NCI-H1694 treated with DMSO at 0.1 percent for 48 hours (cell line): ENCODE results near the gene CDRT4.
A peak's percentile ranks its signal among the peaks of the same experiment; 100 is the strongest.
"Not testable (repeated sequence)": the region's sequence is repeated elsewhere in the genome, so short reads cannot be mapped to it uniquely, and the experiment has no call there.

Experiments used
- DNase-seq: peaks from one replicate; lab custom pipeline; 2025; lab: John Stamatoyannopoulos, UW

CDRT4 gene

DNA sequence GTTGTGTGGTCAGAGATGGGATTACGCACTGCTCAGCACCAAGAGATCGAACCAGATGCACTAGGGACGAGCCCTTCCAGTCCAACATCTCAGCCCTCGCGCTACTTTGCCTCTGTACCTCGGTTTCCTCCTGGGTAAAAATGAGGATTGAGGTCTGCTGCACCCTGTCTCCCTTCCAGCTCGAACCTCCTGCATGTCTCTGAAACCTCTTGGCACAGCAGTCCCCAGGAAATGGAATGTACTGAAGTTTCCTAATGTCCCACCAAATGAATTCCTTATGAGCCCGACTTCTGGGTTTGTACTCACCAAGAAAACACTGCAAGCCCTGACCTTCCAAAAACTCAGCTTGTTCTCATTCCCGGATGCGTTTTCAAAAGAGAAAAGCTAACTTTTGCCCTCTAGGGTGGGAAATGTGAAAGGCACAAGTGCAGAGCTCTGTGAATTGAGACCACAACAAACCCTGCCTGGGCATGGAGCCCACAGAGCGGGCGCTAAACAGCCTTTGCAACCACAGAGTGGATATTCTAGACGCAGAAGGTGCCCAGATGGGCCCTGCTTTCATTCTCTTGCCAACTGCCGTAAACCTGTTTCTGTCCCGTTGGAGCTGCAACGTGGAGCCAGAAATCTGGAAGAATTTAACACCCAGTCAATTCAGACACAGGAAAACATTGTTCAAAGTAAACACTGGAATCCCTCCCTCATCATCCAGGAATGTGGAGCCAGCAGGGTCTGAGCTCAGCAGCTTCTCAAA is 10.3 kb downstream of the CDRT4 start:
- DNase-seq, result peak; percentile 30

DNA sequence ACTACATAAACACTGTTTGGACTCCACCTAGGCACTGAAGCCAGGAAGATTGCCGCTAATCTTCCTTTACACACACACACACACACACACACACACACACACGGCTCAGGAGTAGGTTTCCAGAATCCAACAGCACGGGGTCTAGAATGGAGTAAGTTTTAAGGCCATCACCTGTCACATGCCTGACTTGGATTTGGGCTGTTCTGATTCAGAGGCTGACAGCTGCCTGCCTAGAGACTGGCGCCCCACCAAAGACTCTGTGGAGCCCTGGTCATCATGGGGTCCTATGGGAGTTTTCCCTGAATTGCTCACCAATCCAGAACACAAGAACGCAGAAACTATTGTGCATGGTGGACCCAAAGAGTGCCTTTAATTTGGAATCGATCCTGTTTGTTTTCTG is 10.9 kb downstream of the CDRT4 start:
- DNase-seq, result no peak

DNA sequence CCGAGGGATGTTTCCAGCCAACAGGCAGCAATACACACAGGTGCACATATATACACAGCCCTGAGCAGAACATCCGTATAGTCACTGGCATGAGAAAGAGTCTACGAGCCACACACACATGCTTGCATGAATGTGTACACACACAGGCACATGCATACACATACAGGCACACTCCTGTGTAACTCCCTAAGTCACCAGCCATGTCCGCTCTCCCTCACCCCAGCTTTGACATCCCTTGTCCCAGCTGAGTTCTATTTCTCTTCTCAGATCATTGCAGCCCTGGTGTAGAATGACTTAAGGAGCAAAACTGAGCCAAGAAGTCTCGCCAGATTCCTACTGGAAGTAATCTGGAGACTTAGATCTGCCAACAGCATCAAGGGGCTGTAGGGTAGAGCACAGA is 13.1 kb downstream of the CDRT4 start:
- DNase-seq, result no peak

DNA sequence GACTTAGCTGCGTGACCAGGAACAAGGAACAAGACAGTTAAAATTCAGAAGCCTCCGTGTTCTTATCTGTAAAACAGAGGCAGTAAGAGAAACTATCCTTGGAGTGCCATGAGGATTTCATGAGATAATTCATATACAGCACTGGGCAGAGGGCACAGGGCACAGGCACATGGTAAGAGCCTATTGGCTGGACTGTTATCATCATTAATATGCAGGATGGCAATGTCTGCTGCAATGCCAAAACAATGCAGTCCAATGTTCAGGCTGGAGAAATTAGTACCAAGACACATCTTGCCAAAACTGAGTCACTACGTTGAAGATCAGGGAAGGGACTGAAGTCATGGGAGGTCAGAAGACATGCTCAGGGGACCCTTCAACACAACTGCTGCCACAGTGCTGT is 13.6 kb downstream of the CDRT4 start:
- DNase-seq, result no peak

DNA sequence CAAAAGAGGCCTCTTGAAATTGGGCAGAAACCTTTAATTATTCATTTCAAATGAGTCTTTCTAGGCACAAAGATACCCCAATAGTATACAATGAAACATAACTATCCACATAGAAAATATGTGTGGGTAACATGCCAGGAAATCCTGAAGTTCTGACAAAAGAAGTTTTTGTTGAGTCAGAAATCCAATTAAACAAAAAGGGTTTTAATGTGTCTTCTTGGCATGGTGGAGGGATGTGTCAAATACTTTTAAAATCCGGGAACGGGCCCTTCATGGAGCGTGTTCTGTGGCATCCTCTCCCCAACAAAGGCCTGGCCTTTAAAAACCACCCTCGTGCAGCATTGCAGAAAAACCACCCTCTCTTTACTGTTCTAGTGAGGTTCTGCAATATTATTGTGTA is 14.2 kb downstream of the CDRT4 start:
- no peak for DNase-seq

DNA sequence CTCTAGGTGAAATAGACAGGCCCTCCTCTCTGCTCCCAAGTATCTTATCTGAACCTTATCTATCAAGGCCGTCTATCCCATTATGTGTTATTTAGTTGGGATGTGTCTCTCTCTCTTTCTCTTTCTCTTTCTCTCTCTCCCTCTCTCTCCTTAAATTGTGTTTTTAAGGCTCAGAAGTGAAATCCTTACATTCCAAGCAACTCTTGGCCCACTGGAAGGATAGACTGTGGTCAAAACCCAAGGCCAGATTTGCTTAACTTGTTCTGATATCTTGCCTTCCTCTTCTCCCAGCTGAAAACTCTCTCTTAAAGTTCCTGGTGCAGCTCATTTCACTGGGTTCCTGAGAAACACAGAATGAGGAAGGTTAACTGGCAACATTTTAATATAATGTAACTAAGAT is 14.7 kb downstream of the CDRT4 start:
- DNase-seq, result no peak

DNA sequence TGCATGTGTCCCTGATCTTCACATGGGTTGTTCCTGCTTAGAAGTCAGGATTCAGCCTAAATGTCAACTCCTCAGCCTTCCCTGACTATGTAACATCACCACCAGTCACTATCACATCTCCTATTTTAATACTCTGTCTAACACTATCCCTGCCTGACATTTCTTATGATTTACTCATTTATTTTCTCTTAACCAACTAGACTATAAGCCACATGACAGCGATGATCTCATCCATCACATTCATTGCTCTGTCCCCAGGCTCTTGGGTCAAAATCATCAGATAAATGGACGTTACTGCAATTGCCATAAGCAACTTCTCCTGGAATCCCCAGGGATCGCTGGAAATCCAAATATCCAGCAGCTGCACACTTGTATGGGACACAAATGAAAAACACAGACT is 15.7 kb downstream of the CDRT4 start:
- no peak for DNase-seq

DNA sequence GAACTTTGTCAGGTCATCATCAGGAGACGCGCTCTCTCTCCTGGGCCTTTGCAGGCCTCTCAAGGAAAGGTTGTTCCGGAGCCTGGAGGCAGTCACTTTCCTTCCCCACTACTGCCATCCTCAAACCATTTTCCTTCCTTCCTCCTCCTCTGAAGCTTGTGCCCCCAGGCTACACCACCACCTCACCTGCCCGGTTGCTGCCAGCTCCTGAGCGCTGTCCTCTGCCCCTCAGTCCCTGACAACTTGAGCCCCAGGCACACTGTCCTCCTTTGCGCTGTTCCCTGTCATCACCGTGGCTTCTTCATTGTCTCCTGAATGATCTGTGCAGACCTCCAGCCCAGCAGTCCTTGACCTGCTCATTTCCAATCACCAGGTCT is 18.9 kb downstream of the CDRT4 start:
- DNase-seq, result no peak

DNA sequence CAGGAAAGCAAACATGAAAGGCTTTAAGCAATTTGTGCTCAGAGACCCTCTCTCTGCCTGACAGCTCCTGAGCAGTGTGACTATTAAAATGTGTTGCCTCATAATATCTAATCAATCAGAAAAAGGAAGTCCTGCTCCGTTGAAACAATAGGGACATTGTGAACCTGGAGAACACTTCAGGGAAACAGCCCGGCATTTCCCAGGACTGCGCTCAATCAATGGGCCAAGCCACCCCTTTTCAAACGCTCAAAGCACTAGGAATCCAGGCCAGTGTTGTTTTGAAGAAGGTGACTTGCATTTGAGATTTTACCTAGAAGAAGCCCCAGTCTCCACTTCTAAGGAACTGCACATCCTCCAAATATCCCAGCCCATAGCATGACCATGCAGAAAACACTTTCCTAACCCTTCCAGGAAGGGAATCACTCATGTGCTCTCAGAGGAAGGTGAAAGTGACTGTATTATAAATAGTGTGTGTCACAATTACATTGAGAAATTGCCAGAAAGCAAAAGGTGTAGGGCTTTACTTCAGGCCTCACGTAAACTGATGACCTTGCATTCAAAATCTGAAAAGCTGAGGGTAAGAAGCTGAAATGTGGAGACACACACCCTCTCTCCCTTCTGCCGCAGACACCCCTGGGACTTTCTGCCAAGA is 19.4 kb downstream of the CDRT4 start:
- DNase-seq, result no peak

DNA sequence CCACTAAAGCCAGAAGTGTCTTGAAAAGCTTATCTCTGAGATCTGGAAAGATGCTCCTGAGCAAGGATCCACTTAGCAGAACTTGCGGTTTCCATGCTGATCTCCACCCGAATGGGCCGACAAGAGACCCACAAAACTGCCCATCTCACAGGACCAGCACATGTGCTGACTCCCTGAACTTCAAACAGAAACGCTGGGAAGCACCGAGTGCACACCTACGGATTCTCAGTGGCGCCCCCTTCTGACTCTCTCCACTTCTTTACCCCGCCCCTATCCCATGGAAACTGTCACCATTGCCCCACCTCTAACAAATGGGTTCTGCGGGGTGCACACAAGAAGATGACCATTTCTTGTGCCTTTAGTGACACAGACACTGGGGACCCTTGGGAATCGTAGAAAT is 21.4 kb downstream of the CDRT4 start:
- DNase-seq, result no peak

DNA sequence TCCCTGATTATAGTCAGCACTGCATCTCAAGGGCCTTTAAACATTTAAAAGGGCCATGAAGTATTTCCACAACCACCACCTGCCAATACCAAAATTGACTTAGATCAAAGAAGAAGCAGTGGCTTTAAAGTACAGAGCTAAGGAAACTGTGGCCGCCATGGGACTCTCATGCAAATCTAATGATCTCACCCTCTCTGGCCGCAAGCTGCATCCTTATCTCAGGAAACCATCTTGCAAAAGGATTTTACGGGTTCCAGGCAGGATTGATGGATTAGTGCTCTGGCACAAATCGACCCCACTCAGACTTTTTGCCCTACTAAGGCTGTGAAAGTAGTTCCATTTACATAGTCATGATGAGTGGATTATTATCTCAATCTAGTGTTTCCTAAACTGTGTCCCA is 22.6 kb downstream of the CDRT4 start:
- DNase-seq, result no peak

DNA sequence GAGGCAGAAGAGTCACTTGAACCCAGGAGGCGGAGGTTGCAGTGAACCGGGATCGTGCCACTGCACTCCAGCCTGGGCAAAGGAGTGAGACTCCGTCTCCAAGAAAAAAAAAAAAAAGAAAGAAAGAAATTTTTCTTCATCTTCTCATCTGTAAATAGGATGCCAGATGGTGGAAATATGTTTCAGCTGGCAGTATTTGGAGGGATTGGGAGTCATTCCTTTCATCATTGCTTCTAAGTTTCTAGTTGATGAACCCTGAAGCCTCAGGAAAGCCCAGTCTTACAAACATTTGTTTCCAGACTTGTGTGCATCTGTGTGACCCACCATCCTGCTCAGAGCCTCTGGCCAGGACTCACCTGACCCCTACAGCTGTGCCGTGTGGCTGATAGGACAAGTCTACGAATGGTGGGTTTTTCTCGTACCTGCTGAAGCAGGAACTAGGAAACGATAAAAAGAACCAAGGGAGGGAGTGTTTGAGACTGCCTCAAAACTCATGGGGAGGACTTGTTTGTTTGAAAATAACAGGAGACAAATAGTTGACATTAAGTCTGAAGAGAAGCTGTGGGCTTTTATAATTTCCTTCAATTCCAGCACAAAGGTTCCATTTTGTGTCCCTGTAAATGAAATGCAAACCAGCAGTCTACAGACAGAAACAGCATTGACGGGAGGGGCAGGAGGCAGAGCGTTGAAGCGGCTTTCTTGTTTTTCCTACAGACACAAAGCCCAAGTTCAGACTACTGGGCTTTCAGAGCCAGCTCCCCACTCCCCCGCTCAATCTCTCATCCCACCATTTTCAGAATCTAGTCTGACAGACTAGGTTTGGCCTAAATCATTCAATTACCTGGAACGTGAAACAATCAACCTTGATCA is 24.9 kb downstream of the CDRT4 start:
- no peak for DNase-seq

DNA sequence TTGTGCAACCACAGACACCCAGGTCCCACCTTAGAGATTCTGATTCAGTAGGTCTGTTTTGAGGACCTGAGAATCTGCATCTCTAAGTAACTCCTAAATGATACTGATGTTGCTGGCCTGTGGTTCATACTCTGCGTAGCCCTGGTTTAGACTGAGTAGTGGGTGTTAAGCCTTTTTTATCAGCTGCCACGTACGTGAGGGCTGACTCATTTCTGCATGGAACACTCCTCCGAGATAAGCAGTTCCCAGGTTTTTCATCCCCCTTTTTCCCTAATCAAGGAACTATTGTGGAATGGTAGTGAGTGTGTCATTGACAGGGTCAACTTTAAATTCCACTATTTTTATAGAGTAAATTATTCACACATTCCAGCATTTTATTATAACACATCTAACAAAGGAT is 26.1 kb downstream of the CDRT4 start:
- no peak for DNase-seq

DNA sequence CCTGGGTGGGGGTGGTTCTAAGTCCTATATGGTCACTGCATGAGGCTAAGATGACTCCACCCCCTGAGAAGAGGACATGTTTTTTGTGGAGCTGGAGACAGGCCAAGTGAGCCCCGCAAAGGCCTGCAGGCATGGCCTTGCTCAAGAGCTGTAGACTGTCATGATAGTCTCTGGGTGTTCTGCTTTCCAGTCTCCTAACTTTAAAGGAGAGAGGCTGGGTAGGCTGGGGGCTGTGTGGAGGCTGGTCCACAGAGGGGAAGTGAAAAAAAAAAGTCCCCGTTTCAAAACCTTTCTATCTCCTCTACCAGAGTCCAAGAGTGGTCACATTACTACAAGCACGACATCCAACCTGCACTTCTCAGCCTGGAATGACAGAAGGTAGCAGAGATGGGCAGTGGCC is 27.1 kb downstream of the CDRT4 start:
- DNase-seq, result no peak

DNA sequence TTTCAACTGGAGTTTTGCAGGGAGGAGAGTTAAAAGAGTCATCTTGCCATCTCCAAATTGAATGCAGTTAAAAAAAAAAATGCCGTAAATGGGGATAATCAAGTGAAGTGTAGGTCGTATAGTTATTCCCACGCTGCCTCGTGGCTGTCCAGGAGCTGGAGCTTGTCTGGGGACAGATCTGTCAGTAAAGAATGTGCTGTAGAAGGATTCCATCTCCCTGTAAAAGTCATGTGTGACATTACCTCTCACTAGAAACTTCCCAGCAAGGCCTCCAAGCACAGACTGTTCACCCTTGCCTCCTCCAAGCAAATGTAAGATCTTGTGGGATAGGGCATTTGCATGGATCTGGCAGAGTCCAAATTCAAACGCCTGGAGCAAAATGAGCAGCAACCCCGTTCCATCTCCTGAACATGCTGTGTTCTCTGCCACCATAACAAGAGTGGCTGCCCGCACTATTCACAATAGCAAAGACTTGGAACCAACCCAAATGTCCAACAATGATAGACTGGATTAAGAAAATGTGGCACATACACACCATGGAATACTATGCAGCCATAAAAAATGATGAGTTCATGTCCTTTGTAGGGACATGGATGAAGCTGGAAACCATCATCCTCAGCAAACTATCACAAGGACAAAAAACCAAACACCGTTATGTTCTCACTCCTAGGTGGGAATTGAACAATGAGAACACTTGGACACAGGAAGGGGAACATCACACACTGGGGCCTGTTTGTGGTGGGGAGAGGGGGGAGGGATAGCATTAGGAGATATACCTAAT is 28.0 kb downstream of the CDRT4 start:
- not testable (repeated sequence) for DNase-seq

DNA sequence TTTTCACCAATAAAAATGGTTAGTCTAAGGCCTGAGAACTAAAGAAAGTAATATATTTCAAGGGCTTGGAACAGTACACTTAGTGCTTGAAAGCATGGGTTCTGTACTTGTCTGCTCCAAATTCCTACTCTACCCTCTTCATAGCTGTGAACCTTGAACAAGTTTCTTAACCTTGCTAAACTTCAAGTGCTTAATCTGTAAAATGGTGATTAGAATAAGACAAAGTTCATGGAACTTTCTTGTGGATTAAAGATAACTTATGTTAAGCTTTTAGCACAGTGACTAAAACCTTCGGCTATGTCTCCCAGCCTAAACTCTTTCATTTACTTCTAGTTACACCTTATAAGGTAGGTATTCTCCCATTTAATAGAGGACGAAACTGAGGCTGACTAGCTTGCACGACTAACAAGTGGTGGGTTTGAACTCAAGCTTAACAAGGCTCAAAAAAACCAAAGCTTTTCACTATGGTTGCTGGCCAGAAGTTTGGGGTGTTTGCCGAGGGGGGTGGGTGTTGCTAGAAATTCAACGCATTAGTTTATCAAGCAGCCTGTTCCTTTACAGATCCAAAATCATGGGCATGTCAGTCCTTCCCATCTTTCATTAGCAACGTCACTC is 28.8 kb downstream of the CDRT4 start:
- no peak for DNase-seq

DNA sequence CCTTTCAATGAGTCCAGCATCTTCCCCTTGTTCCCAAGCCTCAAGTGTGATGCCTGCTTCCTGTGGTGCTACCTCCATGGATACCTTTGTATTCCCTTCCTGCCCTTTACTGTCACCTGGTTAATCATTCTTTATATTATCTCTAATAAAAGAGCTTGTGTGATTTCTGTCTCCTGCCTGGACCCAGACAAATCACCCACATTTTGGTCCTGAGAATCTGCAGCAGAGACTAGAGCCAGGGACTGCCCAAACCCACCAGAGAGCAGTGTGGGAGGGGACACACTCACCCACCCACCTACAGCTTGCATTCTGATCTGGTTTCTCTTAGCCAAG is 30.2 kb downstream of the CDRT4 start:
- DNase-seq, result no peak

DNA sequence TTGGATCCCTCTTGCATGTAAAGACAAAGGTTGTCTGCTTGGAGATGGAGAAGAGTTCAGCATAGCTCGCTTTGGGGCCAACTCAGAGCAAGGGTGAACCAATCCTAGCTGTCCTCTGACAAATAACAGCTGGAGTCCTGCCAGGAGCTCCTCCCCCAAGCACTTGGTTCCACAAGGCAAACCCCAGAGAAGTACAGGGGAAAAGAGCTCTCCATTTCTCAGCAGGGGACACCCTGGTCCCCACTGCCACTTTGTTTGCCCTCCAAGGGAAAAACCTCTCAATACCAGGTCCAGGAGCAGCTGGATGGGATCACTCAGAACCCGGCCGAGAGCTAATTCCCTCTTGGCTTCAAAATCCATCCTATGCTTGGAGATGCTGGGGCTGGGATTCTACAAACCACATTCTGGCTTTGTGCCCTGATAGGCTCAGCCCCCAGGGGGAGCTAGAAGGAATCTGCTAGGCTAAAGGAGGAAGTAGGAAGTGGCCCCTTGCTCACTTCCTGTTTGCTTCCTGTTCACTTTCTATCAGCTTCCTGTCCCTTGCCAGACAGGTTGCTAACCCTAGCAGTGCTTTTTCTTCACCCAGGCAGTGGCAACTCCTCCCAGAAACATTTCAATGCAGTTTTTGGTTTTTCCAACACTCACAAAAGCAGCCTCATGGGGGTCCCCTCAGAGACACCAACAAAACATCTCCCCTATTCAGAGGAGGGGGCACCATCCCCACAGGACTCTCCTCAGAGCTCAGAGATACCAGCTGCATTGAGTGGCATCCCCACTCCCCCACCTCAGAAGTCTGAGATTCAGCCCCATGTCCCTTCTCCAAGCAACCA is 30.7 kb downstream of the CDRT4 start:
- DNase-seq, result no peak

DNA sequence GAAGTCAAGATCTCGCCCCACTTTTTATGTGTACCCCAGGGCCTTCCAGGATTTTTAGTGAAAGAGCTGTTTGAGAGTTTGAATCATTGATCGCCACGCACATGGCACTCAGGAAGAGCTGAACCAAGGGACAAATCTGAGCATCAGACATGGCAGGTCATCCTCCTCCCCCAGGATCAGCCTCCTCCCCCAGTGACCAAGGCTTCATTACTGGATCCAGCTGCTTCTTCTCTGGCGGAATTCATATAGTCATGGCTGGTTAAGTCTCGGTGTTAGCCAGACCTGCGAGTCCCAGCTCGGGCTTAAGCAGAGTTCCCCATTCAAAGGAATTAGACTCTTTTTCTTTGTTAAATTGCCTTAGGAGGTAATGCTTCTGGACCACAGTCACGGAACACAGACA is 32.5 kb downstream of the CDRT4 start:
- no peak for DNase-seq

DNA sequence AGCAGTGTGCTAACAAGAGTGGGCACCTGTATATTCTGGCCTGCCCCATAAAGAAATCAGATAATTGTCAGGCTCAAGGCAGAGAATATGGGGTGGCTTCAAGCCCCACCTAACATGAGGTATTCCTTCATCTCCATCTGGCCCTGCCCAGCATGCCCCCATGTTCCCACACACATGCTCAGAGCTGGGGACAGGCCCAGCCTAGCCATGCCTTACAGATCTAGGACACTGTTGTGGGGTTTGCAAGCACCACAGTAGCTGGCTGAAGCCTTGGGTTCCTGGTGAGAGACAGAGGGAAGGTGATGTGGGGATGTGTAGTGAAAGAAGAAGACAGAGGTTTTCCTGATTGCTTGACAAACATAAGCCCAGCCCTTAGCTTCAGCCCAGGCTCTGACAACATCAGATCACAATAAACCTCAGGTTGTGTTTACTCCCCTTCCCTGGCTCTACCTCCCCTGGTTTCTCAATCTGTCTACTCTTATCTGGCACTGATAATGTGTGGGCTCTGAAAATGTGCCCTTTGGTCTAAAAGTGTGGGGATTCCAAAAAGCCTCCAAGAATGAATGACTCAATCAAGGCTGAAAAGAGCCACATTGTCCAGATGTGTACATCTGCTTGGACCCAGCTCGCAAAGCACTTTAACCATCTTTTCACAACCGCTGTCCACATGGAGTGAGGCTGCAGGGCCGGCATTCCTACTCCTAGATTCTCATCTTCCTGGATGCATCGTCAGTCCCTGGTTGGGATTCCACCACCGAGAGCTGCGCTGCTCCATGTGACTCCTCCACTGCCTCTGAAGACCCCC is 34.4 kb downstream of the CDRT4 start:
- DNase-seq, result no peak
